ENCODE data around the gene ERAL1.
A peak's percentile ranks its signal among the peaks of the same experiment; 100 is the strongest.
"Not testable (repeated sequence)": the region's sequence is repeated elsewhere in the genome, so short reads cannot be mapped to it uniquely, and the experiment has no call there.

Gene ERAL1

GRCh38 chr17:28853295-28853694 is 1.5 kb upstream of the ERAL1 start:
- no peak for DNase-seq (ENCODE audit: low spot score)

DNA sequence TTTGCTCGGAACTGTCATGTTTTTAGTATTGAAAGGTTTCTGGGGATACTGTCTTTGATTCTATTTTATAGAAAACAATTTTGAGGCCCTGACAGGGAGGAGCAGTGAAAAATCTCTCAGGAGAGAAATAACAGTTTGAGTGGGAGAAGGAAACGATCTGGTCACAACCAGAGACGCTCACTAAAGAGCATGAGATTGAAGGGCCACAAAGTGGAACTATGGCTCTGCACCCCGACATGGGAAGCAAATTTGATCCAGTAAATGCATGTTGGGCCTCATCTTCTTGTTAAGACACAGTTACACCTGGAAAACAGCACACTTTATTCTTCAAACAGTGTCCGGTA is 492 bp downstream of the ERAL1 start:
- no peak for DNase-seq (ENCODE audit: low spot score)

- no peak for DNase-seq (ENCODE audit: low spot score)
Observed at GRCh38 chr17:28856028-28856574, 1.3 kb downstream of the ERAL1 start.

GRCh38 chr17:28857905-28858800 is 3.3 kb downstream of the ERAL1 start:
- DNase-seq (ENCODE audit: low spot score), result peak; percentile 4

GRCh38 chr17:28858801-28859355 is 4.1 kb downstream of the ERAL1 start:
- no peak for DNase-seq (ENCODE audit: low spot score)

GRCh38 chr17:28860363-28860808 is 5.6 kb downstream of the ERAL1 start:
- no peak for DNase-seq (ENCODE audit: low spot score)

DNA sequence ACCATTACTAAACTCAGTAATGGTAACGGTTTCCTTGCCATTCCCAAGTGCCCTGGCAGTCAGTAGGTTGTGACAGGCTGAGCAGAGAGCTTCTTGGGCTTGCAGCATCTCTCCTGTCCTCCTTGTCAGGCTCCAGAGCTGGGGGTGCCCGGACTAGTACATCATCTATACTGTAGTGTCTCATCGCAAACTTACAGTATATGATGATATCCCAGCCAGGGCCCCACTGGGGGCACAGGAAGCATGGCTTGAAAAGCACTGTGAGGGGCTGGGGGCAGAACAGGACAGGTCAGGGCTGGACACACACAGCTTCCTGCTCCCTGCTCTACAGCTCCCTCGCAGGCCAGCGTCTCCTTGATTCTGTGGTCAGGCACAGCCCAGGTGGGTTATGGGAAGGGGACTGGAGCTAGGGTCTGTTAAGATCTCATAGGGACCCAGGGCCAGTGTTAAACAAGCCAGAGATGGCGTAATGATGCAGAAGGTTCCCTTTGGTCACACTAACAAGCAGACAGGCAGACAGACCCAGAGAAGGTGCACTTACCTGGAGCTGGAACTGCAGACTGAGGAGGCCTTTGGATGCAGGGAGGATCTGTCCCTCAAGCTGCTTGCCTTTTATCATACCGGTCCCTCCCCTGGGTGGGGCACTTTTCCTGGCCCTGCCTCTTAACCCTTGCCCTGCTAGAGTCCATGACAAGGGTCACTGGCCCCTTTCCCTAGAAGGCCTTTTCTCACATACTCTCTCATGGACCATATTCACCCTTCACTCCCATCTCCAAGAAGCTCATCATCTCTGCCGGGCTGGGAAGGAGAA is 6.8 kb downstream of the ERAL1 start:
- DNase-seq (ENCODE audit: low spot score), result peak; percentile 4

DNA sequence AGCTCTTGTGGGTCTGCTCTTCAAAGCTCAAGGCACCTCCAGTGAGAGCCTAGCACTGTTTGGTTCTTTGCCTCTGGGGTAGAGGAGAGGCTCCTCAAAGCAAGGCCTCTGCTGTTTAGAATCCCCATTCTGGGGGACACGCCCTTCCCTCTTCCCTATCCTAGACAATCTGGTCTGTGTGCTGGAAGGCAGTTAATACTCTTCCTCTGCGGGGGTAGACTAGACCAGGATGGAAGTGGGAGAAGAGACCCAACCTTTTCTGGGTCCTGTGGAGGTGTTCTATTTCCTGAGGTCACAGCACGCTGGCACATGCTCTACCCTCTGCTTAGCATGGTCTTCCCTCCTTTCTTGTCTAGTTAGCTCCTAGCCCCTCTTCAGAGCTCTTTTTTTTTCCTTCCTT is 7.7 kb downstream of the ERAL1 start:
- no peak for DNase-seq (ENCODE audit: low spot score)

DNA sequence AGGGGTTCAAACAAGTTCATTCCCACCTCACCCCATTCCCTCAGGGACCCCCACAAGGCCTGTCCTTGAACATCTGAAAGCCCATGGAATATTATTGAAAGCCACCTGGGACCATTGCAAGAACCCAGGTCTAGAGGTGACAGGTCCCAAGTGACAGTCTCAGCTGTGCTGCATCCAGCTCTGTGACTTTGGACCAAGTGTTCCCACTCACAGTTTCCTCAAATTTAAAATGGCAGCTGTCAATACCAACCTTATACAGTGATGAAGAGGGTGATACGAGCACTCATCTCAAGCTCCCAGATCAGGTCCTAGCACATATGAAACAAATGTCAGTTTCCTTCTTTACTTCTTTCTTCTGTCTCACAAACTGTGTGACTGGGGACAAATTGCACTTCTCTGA is 9.1 kb downstream of the ERAL1 start:
- DNase-seq (ENCODE audit: low spot score), result no peak

DNA sequence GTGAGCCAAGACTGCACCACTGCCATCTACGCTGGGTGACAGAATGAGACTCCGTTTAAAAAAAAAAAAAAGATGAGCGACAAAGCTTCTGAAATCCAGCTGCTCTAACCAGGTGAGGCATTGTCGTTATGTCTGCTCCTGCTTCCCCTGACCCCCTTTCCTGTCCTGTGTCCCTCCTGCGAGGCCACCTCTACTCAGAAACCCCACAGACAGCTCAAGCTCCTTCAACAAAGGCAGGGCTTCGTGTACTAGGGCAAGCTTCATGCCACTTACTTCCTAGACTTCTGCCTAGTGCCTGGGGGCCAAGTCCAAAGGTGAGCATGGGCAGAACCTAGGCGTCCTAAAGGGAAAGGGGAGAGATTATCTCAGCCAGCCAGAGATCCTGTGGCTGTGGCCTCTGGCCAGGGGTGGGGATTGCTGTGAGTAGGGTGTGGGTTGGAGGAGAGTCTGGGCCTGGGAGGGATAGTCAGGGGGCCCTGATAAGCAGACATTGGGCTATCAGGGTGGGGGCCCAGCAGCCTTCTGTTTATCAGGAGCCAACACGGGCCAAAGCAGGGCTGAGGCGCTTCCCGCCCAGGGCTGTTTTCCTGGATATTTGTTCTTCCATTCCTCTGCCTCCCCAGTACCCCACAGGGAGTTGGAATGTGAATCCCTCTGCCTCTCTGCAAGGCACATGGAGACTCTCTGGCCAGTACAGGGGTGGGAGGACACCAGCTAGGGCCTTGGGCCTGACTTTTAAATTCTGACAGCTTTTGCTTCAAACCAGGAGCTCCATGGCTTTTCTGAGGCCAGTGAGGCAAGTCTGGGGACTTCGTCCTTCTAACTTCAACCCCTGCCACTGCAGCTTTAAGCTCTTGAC is 10.4 kb downstream of the ERAL1 start:
- no peak for DNase-seq (ENCODE audit: low spot score)

- DNase-seq (ENCODE audit: low spot score), result peak; percentile 33
Observed at GRCh38 chr17:28865946-28866752, 11.3 kb downstream of the ERAL1 start.

DNA sequence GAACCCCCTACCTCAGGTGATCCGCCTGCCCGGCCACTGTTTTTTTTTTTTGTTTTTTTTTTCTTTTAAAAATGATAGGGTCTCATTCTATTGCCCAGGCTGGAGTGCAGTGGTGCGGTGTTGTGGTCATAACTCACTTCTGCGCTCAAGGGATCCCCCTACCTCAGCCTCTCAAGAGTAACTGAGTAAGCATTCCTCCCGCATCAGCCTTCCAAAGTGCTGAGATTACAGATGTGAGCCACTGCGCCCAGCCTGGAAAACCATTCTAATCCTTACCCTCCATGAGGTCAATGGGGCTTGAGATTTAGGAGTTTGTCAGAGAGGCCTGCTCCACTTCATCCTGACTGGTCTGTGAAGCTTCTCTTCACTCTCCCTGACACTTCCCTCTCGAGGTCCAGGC is 12.5 kb downstream of the ERAL1 start:
- DNase-seq (ENCODE audit: low spot score), result no peak

GRCh38 chr17:28871056-28871579 is 16.3 kb downstream of the ERAL1 start:
- DNase-seq (ENCODE audit: low spot score), result no peak

- DNase-seq (ENCODE audit: low spot score), result no peak
Observed at GRCh38 chr17:28873839-28874238, 19.0 kb downstream of the ERAL1 start.

DNA sequence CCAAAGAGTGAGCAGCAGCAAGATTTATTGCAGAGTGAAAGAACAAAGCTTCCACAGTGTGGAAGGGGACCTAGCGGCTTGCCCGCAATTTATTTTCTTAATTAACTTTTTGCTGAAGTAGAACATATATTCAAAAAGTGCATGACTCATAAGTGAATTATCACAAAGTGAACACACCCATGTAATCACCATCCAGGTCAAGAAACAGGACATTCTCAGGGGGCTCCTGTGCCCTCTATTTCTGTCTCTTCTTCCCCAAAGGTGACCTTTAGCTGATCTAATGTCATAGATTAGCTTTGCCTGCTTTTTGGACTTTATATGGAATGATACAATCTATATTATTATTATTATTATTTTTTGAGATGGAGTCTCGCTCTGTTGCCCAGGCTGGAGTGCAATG is 19.9 kb downstream of the ERAL1 start:
- DNase-seq (ENCODE audit: low spot score), result no peak

DNA sequence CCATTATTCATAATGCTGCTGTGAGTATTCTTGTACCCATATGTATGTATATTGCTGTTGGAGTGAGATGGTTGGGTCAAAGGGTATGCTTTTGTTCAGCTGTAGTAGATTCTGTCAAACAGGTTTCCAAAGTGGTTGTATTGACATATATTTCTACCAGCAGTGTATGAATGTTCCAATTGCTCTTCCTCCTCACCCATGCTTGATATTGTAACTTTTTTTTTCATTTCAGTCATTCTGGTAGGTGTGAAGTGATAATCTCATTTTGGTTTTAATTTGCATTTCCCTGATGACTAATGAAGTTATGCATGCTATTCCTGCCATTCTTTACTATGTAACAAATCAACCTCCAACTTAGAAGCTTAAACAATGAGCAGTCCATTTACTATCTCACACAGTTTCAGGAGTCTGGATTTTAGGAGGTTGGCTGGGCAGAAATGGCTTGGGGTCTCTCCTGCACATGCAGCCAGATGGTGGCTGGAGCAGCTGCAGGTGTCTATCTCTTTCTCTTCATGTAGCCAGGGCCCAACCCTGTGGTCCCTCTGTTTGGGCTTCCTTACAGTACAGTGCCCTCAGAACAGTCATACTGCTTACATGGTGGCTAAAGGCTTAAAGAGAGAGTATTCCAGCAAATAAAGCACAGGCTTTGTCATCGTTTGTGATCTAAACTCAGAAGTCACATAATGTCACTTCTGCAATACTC is 21.2 kb downstream of the ERAL1 start:
- no peak for DNase-seq (ENCODE audit: low spot score)

GRCh38 chr17:28877150-28877711 is 22.4 kb downstream of the ERAL1 start:
- DNase-seq (ENCODE audit: low spot score), result not testable (repeated sequence)

DNA sequence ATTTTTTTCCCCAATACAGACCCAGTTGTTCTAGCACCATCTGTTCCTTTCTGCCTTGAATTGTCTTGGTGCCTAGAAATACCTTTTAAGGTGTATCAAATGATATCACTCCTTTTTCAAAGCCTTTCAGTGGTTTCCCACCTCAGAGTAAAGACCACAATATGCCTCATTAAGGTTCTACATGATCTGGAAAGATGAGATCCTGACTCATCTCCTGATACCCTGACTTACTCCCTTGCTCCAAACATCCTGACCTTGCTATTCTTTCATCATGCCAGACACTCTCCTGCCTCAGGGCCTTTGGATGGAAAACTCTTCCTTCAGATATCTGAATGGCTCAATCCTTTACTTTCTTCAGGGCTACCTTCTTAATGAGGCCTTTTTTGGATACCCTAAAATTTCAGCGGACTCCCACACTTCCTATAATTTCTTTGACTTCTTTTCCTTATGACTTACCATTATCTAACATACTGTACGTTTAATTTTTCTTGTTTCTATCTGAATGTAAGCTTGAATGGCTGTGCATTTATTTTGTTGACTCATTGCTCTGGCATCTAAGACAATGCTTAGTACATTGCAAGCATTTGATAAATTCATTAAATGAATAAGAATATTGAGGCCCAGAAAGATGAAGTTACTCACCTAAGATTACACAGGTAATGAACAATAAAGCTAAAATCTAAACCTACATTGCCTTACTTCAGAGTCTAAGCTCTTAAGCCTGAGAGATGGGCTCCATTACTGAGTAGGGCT is 23.5 kb downstream of the ERAL1 start:
- DNase-seq (ENCODE audit: low spot score), result no peak

DNA sequence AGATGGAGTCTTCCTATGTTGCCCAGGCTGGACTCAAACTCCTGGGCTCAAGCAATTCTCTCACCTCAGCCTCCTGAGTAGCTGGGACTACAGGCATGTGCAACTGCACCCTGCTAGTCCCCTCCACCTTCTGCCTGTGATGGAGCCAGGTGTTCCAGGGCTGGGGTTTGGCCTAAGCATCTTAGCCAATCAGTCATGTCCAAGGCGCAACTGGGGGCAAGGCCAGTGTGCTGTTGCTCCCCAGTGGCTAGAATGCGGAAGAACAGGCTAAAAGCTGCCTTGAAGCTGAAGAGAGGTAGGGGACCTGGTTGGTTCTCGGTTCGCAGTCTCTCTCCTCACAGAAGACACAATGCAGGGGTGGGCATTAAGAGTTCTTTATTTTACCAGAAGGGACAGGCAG is 24.2 kb downstream of the ERAL1 start:
- DNase-seq (ENCODE audit: low spot score), result peak; percentile 54

All from AG20443 (cell line).